ENCODE measurements around the gene AHDC1.

DNA sequence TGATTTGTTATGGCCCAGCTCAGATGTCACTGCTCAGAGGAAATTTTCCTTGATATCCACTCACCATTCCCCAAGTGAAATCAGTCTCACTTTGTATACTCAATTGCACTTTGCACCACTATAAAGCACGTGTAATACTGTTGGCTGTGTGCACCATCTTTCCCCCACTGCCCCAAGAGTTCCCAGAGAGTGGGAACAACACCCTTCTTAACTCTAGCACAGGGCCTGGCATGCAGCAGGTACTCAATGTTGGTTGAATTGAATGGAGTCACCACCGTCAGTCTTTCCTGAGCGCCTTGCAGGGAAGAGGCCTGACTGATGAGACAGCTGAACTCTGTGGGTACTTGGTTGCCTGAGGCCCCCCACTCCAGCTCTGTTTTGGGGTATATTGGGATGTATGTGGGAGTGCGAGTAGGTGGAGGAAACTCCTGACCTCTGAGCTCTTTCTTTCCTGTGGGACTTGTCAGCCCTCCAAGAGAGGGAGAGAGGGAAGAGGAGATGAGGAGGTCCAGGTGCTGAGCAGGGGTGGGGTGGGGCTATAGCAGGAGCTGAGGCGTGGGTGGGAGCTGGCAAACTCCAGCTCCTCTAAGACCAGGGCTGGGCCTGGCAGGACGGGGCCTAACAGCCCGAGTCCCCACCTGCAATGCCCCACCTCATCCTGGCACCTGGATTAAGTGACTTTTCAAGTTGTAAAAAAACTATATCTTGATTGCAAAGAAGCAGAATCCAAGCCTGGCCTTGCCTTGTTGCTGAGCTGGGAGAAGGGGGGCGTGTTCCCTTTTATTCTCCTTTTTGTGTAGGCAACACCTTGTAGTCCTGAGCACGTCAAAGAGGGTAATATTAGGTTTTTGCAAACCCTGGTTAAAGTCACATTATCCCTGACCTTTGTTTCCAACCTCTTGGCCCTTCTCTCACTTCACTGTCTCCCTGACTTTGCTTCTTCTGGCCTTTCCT, 94.5 kb downstream of the AHDC1 start:
- TF ChIP-seq HOXA7 (CRISPR knock-in tag; IDR thresholded peaks at IDR 0.05; ENCODE audit: borderline replicate concordance) = no peak
- no peak for TF ChIP-seq ZNF707 (tag by site-specific recombination; IDR thresholded peaks at IDR 0.05)
- TF ChIP-seq, protein P1, sequence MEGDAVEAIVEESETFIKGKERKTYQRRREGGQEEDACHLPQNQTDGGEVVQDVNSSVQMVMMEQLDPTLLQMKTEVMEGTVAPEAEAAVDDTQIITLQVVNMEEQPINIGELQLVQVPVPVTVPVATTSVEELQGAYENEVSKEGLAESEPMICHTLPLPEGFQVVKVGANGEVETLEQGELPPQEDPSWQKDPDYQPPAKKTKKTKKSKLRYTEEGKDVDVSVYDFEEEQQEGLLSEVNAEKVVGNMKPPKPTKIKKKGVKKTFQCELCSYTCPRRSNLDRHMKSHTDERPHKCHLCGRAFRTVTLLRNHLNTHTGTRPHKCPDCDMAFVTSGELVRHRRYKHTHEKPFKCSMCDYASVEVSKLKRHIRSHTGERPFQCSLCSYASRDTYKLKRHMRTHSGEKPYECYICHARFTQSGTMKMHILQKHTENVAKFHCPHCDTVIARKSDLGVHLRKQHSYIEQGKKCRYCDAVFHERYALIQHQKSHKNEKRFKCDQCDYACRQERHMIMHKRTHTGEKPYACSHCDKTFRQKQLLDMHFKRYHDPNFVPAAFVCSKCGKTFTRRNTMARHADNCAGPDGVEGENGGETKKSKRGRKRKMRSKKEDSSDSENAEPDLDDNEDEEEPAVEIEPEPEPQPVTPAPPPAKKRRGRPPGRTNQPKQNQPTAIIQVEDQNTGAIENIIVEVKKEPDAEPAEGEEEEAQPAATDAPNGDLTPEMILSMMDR (tag by site-specific recombination; IDR thresholded peaks at IDR 0.05) = no peak
- no peak for TF ChIP-seq ZNF558 (tag by site-specific recombination; IDR thresholded peaks at IDR 0.05)
- no peak for TF ChIP-seq ZNF830 (tag by site-specific recombination; IDR thresholded peaks at IDR 0.05; ENCODE audit: low read depth)
